NT2/D1 (cell line): ENCODE data around the gene LTN1.

ENCODE experiments used
- DNase-seq: peaks from one replicate; pipeline ENCODE4 v3.0.0-alpha.2; 2011; ENCODE audit warnings: low read depth, low spot score
- H3K27me3 ChIP-seq: 2 replicates; pipeline ENCODE4 v1.6.0; 2011; ENCODE audit warnings: mild to moderate bottlenecking; ENCODE audit not compliant: insufficient read length, insufficient read depth
- H3K36me3 ChIP-seq: 2 replicates; pipeline ENCODE4 v1.6.1; 2011; ENCODE audit warnings: mild to moderate bottlenecking, low read length, mixed read lengths; ENCODE audit not compliant: insufficient read depth, insufficient read length
- H3K4me1 ChIP-seq: 2 replicates; pipeline ENCODE4 v1.5.1; 2011; ENCODE audit not compliant: insufficient read depth, insufficient read length
- H3K4me3 ChIP-seq: 2 replicates; pipeline ENCODE4 v1.5.1; 2011; ENCODE audit warnings: low read depth; ENCODE audit not compliant: insufficient read length
- H3K9ac ChIP-seq: 2 replicates; pipeline ENCODE4 v1.6.0; 2011; ENCODE audit warnings: low read depth; ENCODE audit not compliant: insufficient read length
- H3K9me3 ChIP-seq: 2 replicates; pipeline ENCODE4 v1.5.1; 2011; ENCODE audit warnings: mild to moderate bottlenecking, low read length; ENCODE audit not compliant: insufficient read depth
- SUZ12 ChIP-seq: IDR thresholded peaks from 2 replicates; pipeline ENCODE4 v1.6.1; 2011; ENCODE audit not compliant: insufficient read length, insufficient read depth; ENCODE audit errors: extremely low read depth
- YY1 ChIP-seq: IDR thresholded peaks from 2 replicates; pipeline ENCODE4 v1.6.1; 2011; ENCODE audit not compliant: insufficient read length, insufficient read depth
- ZNF274 ChIP-seq: IDR thresholded peaks from 2 replicates; pipeline ENCODE4 v1.6.1; 2011; ENCODE audit warnings: mild to moderate bottlenecking, low read depth, low read length

LTN1 gene

DNA sequence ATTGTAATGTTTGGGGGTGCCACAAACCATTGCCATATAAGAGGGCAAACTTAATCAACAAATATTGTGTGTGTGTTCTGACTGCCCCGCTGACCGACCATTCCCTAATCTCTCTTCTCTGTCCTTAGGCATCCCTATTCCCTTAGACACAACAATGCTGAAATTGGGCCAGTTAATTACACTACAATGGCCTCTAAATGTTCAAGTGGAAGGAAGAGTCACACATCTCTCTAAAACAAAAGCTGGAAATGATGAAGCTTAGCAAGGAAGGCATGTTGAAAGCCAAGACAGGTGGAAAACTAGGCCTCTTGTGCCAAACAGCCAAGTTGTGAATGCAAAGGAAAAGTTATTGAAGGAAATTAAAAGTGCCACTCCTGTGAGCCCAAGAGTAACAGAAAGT, 30.2 kb downstream of the LTN1 start:
- Histone ChIP-seq H3K36me3 (peaks cover 97% of the 10 kb centered on the region), H3K4me1 (no peaks in the 10 kb centered on the region)

DNA sequence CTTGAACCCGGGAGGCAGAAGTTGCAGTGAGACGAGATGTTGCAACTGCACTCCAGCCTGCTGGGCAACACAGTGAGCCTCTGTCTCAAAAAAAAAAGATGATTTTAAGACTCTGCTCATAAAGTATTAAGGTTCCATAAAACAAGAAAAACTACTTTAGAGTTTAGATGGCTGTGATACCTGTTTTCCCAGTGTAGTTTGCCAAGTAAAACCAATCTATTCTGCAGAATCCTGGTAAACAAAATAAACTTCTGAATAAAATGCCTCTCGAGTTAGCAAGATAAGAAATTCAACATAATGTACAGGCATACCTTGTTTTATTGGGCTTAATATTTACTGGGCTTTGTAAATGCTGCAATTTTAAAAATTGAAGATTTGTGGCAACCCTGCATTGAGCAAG, 30.8 kb downstream of the LTN1 start:
- Histone ChIP-seq H3K4me3 (no peak overlapping the region), H3K36me3 (peaks cover 97% of the 10 kb centered on the region), H3K27me3 (no peaks in the 10 kb centered on the region), H3K4me1 (no peaks in the 10 kb centered on the region), H3K9ac (no peak overlapping the region), H3K9me3 (no peaks in the 10 kb centered on the region)
- no peak for TF ChIP-seq ZNF274
- no peak for TF ChIP-seq YY1
- no peak for TF ChIP-seq SUZ12
- no peak for DNase-seq

More for the DNA sequence above, 30.2 kb downstream of the LTN1 start:
- TF ChIP-seq YY1 (no peak), SUZ12 (no peak), ZNF274 (no peak)
- H3K4me3 ChIP-seq, result no peak overlapping the region
- H3K9ac ChIP-seq, result no peak overlapping the region
- H3K9me3 ChIP-seq, result no peaks in the 10 kb centered on the region
- H3K27me3 ChIP-seq, result no peaks in the 10 kb centered on the region
- DNase-seq, result no peak

DNA sequence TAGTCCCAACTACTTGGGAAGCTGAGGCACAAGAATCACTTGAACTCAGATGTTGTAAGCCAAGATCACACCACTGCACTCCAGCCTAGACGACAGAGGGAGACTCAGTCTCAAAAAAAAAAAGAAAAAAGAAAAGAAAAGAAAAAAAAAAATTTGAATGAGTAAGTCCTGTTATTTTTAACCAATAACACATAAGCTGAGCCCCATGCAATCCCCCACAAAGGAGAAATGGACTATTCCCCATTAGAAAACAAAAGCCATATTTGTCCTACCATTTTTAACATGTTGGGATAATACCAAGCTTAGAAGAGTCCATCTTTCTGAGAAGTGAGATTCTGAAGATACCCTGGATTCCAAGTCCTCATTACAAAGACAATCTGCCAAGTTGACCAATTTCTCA, 32.4 kb downstream of the LTN1 start:
- Histone ChIP-seq H3K9me3 (no peaks in the 10 kb centered on the region), H3K36me3 (peaks cover 92% of the 10 kb centered on the region), H3K27me3 (no peaks in the 10 kb centered on the region), H3K4me3 (no peak overlapping the region), H3K9ac (no peak overlapping the region), H3K4me1 (no peaks in the 10 kb centered on the region)
- DNase-seq, result no peak
- TF ChIP-seq YY1 (no peak), ZNF274 (no peak), SUZ12 (no peak)

DNA sequence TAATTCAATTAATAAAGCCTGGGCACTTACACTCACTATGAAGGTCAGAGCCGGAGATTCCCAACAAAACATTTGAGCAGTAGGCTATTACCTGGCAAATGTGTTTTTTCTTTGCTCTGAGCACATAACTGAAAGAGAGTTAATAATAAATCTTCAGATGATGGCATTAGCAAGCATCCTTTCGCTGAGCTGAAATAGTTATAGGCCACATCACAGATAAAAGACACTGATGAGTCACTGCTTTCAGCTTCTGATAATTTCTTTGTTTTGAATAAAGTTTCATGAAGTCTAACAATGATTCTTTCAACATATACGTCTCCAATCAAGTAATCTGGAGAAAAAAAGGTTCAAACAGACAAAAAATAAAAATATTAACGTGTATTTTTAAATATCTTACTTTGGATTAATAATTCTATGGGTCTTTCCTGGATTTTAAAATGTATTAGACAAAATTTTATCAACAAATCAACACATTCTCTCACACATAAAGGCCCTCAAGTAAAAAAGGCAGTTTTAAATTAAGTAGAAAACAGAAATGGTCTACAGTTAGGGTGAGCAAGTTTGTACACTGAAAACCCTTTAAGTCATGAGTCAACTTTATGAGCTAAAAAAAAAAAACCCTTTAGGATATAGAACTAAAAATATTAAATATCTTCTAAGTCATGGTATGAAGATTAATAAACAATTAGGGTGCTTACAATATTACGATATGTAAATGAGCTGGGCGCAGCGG, 33.1 kb downstream of the LTN1 start:
- no peak for TF ChIP-seq YY1
- no peak for TF ChIP-seq SUZ12
- TF ChIP-seq ZNF274, result no peak
- Histone ChIP-seq H3K9ac (no peak overlapping the region), H3K4me3 (no peak overlapping the region), H3K27me3 (no peaks in the 10 kb centered on the region), H3K9me3 (no peaks in the 10 kb centered on the region), H3K4me1 (no peaks in the 10 kb centered on the region), H3K36me3 (peaks cover 85% of the 10 kb centered on the region)
- DNase-seq, result no peak

DNA sequence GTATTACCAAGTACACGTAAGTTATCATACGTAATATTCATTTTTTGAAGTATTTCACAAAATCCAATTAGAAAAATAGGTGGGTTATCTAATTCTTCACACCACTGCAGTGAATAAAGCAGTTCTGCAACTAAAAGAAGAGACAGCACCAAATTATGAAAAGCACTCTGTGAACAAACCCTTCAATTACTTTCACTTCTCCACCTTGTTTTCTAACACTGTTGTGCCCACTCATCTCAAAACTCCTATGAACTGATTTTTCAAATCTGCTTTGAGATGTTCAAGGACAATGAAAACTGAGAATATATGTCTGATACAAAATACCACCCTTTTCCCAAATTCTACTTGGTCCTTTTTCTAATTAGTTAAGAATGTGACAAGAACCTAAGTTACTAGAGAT, 39.4 kb downstream of the LTN1 start:
- Histone ChIP-seq H3K9ac (no peak overlapping the region), H3K4me1 (no peaks in the 10 kb centered on the region), H3K36me3 (peaks cover 66% of the 10 kb centered on the region), H3K9me3 (no peaks in the 10 kb centered on the region), H3K4me3 (no peak overlapping the region), H3K27me3 (no peaks in the 10 kb centered on the region)
- TF ChIP-seq ZNF274 (no peak), YY1 (no peak)
- no peak for DNase-seq

DNA sequence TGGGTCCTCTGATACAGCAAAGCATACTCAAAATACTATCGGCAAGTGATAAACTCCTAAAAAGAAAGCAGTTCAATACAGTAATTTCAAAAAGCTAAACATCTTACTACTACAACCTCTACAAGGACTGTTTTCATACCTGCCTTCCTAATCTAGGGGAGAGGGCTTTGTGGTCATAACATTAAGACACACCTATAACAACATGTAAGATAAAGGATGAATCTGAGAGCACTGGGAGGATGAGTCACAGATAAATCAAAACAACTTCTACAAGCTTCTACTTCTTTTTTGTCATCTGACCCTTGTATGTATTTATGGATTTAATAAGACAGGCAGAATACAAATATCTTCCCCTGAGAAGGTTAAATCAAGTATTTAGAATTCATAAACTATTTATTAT, 40.0 kb downstream of the LTN1 start:
- Histone ChIP-seq H3K4me3 (no peak overlapping the region), H3K36me3 (peaks cover 60% of the 10 kb centered on the region), H3K27me3 (no peaks in the 10 kb centered on the region), H3K4me1 (no peaks in the 10 kb centered on the region), H3K9me3 (no peaks in the 10 kb centered on the region), H3K9ac (no peak overlapping the region)
- DNase-seq, result no peak
- TF ChIP-seq SUZ12, result no peak
- no peak for TF ChIP-seq YY1
- no peak for TF ChIP-seq ZNF274

DNA sequence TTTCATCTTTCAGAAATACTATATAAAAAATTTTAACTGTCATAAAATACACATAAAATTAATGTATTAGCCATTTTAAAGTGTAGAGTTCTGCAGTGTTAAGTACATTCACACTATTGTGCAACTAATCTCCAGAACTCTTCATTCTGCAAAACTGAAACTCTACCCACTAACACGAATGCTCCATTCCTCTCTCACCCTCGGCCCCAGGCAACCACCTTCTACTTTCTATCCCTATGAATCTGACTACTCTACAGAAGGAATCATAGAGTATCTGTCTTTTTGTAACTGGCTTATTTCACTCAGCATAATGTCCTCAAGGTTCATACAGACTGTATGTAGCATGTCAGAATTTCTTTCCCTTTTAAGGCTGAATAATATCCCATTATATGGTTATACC, 43.4 kb downstream of the LTN1 start:
- no peaks in the 10 kb centered on the region for H3K27me3 ChIP-seq
- no peak overlapping the region for H3K9ac ChIP-seq
- TF ChIP-seq YY1 (no peak), SUZ12 (no peak), ZNF274 (no peak)
- H3K36me3 ChIP-seq, result peaks cover 72% of the 10 kb centered on the region
- H3K4me3 ChIP-seq, result no peak overlapping the region
- H3K4me1 ChIP-seq, result no peaks in the 10 kb centered on the region
- DNase-seq, result no peak
- H3K9me3 ChIP-seq, result no peaks in the 10 kb centered on the region

DNA sequence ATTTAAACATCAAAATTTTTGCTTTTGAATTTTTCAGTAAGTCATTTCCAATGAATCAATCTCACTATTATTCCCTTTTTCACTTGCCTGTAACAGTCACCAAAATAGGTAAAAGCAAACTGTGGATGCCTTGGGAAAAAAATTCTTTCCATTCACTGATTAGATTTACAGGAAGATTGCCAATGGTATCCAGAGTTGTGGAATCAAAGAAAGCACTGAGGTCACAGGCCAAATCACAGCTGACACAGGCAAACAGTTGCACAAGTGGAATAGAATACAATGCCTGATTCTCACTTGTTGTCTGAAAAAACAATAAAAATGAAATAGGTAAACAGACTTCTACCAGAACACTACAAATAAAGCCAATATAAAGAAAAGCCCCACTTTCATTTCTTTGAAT, 48.4 kb downstream of the LTN1 start:
- H3K4me1 ChIP-seq, result no peaks in the 10 kb centered on the region

More for the DNA sequence above, 48.4 kb downstream of the LTN1 start:
- no peak overlapping the region for H3K4me3 ChIP-seq
- no peaks in the 10 kb centered on the region for H3K9me3 ChIP-seq
- H3K9ac ChIP-seq, result no peak overlapping the region
- TF ChIP-seq SUZ12 (no peak), YY1 (no peak), ZNF274 (no peak)
- DNase-seq, result no peak
- no peaks in the 10 kb centered on the region for H3K27me3 ChIP-seq
- H3K36me3 ChIP-seq, result peaks cover 83% of the 10 kb centered on the region
